GM23338 (cell line): ENCODE measurements around the gene SORL1. TPM values are rescaled to one million over a fixed set of nuclear protein-coding genes. Genes with fewer than 3 reads are reported as not detected.

ENCODE experiments used
- ATAC-seq: fragments of 200-7000 bp; cut with Tn5 transposase; 3 replicates; pipeline ENCODE4 v1.9.1; 2020
- DNase-seq: peaks from one replicate; pipeline ENCODE4 v3.0.0-alpha.2; 2015; ENCODE audit warnings: low spot score
- H2AFZ ChIP-seq: fragments of 200-600 bp; sonication (generic); 2 replicates; pipeline ENCODE4 v1.8.0; 2016; ENCODE audit warnings: antibody characterized with exemption, mild to moderate bottlenecking, moderate library complexity
- H3F3A ChIP-seq: fragments of 200-600 bp; sonication (generic); replicated peaks from 2 replicates; pipeline ENCODE4 v1.8.0; 2017; ENCODE audit warnings: antibody characterized with exemption, mixed run types, low read depth
- H3K27ac ChIP-seq: fragments of 200-600 bp; sonication (generic); 2 replicates; pipeline ENCODE4 v1.6.1; 2016; ENCODE audit warnings: low read depth
- H3K27me3 ChIP-seq: fragments of 200-600 bp; sonication (generic); 2 replicates; pipeline ENCODE4 v1.8.0; 2016; ENCODE audit warnings: mild to moderate bottlenecking, mixed run types, moderate library complexity; ENCODE audit not compliant: insufficient read depth
- H3K36me3 ChIP-seq: fragments of 200-600 bp; sonication (generic); 2 replicates; pipeline ENCODE4 v1.8.0; 2016; ENCODE audit warnings: mild to moderate bottlenecking; ENCODE audit not compliant: insufficient read depth
- H3K4me1 ChIP-seq: fragments of 200-600 bp; sonication (generic); 2 replicates; pipeline ENCODE4 v1.8.0; 2016; ENCODE audit warnings: mild to moderate bottlenecking, moderate library complexity; ENCODE audit not compliant: insufficient read depth
- H3K4me2 ChIP-seq: fragments of 200-600 bp; sonication (generic); 2 replicates; pipeline ENCODE4 v1.7.1; 2017; ENCODE audit warnings: mixed run types
- H3K4me3 ChIP-seq: fragments of 200-600 bp; sonication (generic); 2 replicates; pipeline ENCODE4 v1.6.1; 2016; ENCODE audit warnings: mixed run types
- H3K79me2 ChIP-seq: fragments of 200-600 bp; sonication (generic); replicated peaks from 2 replicates; pipeline ENCODE4 v1.8.0; 2017; ENCODE audit warnings: mild to moderate bottlenecking; ENCODE audit not compliant: insufficient read depth
- H3K9me2 ChIP-seq: fragments of 200-600 bp; sonication (generic); 2 replicates; pipeline ENCODE4 v1.8.0; 2017; ENCODE audit not compliant: insufficient read depth
- H4K20me1 ChIP-seq: fragments of 200-600 bp; sonication (generic); replicated peaks from 2 replicates; pipeline ENCODE4 v1.8.0; 2017; ENCODE audit warnings: mild to moderate bottlenecking; ENCODE audit not compliant: insufficient read depth
- H3K27ac Mint-ChIP-seq: 2 replicates; pipeline ENCODE4 v1.8.0; 2020; ENCODE audit warnings: inconsistent platforms, mild to moderate bottlenecking, moderate library complexity, mixed read lengths
- H3K27me3 Mint-ChIP-seq: 3 replicates; pipeline ENCODE4 v1.8.0; 2022; ENCODE audit warnings: low read depth, mild to moderate bottlenecking, moderate library complexity, mixed read lengths, inconsistent platforms; ENCODE audit not compliant: insufficient read depth, poor library complexity
- H3K36me3 Mint-ChIP-seq: 3 replicates; pipeline ENCODE4 v1.8.0; 2021; ENCODE audit warnings: low read depth, mild to moderate bottlenecking, inconsistent platforms, moderate library complexity, mixed read lengths
- H3K4me1 Mint-ChIP-seq: 3 replicates; pipeline ENCODE4 v1.8.0; 2020; ENCODE audit warnings: mild to moderate bottlenecking, inconsistent platforms, mixed read lengths
- H3K4me3 Mint-ChIP-seq: 3 replicates; pipeline ENCODE4 v1.8.0; 2021; ENCODE audit warnings: moderate library complexity, mild to moderate bottlenecking, inconsistent platforms, mixed read lengths
- H3K9me3 Mint-ChIP-seq: 3 replicates; pipeline ENCODE4 v1.8.0; 2020; ENCODE audit warnings: moderate library complexity, mild to moderate bottlenecking, inconsistent platforms, mixed read lengths
- CREB1 ChIP-seq: fragments of 250-450 bp; sonication (Bioruptor Pico); IDR thresholded peaks from 2 replicates; pipeline ENCODE4 v1.5.0; 2020; ENCODE audit warnings: low read depth, mild to moderate bottlenecking, moderate library complexity
- EZH2phosphoT487 ChIP-seq: fragments of 200-600 bp; sonication (generic); IDR thresholded peaks from one replicate; pipeline ENCODE4 v1.8.1; 2018; ENCODE audit warnings: antibody characterized with exemption; ENCODE audit not compliant: unreplicated experiment
- JUNB ChIP-seq: IDR thresholded peaks from one replicate; pipeline ENCODE4 v1.6.1; 2016; ENCODE audit warnings: antibody characterized with exemption; ENCODE audit not compliant: unreplicated experiment
- NANOG ChIP-seq: IDR thresholded peaks from 2 replicates; pipeline ENCODE4 v1.6.1; 2016; ENCODE audit warnings: antibody characterized with exemption, borderline replicate concordance
- POLR2AphosphoS5 ChIP-seq: IDR thresholded peaks from 2 replicates; pipeline ENCODE4 v1.6.1; 2016; ENCODE audit warnings: antibody characterized with exemption, low read depth
- ZNF114 ChIP-seq: fragments of 250-450 bp; sonication (Bioruptor Pico); IDR thresholded peaks from 2 replicates; pipeline ENCODE4 v1.5.0; 2020; ENCODE audit warnings: mild to moderate bottlenecking, moderate library complexity
- ZNF331 ChIP-seq: fragments of 250-450 bp; sonication (Bioruptor Pico); IDR thresholded peaks from 2 replicates; pipeline ENCODE4 v1.5.0; 2020; ENCODE audit warnings: low read depth, mild to moderate bottlenecking, moderate library complexity
- polyA plus RNA-seq: library from polyadenylated mRNA; unstranded; fragments of >200 nt; fragmentation: Nextera tagmentation; extraction: Ambion mirVana; gene quantifications from 2 replicates; pipeline ENCODE4 v1.2.1, GENCODE V29; 2016
- total RNA-seq: library from RNA; depleted of rRNA; stranded (reverse); fragments of >200 nt; shearing (Covaris generic); gene quantifications from 2 replicates; pipeline ENCODE4 v1.2.3, GENCODE V29; 2014
- TF ChIP-seq, protein P1 (sequence below), 2 experiments: fragments of 200-600 bp in 1 of 2; sonication (generic) in 1 of 2; conservative IDR thresholded peaks; 2 replicates each; pipeline versions ENCODE4 v1.5.1 to v1.6.1; 2016 to 2017; ENCODE audit warnings: antibody characterized with exemption in 2 of 2, low read depth in 2 of 2, mild to moderate bottlenecking in 2 of 2, moderate library complexity in 1 of 2
- TF ChIP-seq, protein P2 (sequence below): fragments of 250-450 bp; sonication (Bioruptor Pico); IDR thresholded peaks from 2 replicates; pipeline ENCODE4 v1.5.0; 2020; ENCODE audit warnings: mild to moderate bottlenecking, moderate library complexity

The SORL1 gene
- total and polyA plus RNA-seq, 2 experiments from 2014 or later, result 23.0 to 78.8 TPM

DNA sequence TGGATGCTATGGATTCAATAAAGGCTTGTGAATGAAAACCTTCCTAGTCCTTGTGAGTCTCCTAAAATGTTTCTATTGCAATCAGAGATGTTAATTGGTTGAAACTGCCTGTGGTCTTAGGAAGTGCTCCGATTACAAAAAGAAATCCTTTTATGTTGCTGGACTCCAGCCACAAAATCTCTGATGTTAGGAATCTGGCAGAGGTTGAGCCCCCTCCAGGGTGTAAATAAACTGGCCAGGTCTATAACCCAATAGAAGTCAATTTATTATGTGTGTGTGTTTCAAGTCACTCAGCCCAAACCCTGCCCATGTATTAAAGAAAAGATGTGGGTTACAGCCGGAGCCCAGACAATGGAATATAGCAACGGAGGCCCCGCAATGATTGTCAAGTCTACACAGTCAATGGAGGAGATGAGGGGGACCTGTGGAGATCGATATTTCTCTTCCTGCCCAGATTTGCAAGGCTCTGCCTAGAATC is 218.7 kb downstream of the SORL1 start (continued):
- TF ChIP-seq, protein P1, sequence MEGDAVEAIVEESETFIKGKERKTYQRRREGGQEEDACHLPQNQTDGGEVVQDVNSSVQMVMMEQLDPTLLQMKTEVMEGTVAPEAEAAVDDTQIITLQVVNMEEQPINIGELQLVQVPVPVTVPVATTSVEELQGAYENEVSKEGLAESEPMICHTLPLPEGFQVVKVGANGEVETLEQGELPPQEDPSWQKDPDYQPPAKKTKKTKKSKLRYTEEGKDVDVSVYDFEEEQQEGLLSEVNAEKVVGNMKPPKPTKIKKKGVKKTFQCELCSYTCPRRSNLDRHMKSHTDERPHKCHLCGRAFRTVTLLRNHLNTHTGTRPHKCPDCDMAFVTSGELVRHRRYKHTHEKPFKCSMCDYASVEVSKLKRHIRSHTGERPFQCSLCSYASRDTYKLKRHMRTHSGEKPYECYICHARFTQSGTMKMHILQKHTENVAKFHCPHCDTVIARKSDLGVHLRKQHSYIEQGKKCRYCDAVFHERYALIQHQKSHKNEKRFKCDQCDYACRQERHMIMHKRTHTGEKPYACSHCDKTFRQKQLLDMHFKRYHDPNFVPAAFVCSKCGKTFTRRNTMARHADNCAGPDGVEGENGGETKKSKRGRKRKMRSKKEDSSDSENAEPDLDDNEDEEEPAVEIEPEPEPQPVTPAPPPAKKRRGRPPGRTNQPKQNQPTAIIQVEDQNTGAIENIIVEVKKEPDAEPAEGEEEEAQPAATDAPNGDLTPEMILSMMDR (conservative IDR thresholded peaks at IDR 0.05; ENCODE audit: low read depth in 2 of 2), result no peak
- no peak for TF ChIP-seq JUNB
- no peak for TF ChIP-seq CREB1 (CRISPR knock-in tag)
- no peak for TF ChIP-seq POLR2AphosphoS5

DNA sequence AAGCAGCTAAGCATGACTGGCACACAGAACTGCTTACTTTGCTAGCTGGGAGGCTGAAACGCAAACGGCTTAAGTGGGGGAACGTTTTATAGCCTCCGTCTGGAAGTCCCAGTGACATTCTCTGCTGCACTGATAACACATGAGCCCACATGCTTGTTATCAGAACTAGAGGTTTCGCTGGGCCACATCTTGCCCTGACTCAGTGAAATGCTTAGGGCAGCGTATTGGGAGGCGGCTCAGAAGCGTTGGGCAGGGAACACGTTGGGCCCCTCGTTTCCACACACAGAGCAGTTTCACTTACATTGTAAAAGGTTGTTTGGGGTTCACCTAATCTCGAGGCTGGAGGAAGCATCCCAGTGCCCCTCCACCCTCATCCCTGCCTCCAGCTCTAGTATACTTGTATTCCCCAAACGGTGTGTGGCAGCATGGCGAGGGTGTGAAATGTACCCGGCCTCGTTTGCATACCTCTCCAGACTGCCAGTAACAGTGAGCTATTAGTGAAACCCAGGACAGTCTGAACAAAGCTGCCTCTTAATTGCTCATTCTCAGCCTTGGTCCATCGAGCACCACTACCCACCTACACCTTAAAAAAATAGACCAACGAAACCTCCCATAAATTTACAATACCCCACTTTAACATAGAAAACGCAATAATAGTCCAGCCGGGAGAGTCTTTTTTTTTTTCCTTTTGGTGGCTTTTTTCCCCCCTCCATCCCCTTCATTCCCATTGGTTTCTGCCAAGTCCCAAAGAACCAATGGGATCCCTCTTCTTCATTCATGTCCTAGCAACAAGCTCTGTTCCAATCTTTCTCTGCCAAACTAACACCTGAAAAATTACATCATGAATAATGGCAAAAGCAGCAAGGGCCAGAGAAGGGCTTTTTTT is 219.4 kb downstream of the SORL1 start:
- no peaks in the 10 kb centered on the region for H3K79me2 ChIP-seq
- no peak overlapping the region for H3K27ac ChIP-seq
- TF ChIP-seq ZNF331 (no peak), ZNF114 (no peak), NANOG (no peak), EZH2phosphoT487 (no peak)
- TF ChIP-seq, protein P2, sequence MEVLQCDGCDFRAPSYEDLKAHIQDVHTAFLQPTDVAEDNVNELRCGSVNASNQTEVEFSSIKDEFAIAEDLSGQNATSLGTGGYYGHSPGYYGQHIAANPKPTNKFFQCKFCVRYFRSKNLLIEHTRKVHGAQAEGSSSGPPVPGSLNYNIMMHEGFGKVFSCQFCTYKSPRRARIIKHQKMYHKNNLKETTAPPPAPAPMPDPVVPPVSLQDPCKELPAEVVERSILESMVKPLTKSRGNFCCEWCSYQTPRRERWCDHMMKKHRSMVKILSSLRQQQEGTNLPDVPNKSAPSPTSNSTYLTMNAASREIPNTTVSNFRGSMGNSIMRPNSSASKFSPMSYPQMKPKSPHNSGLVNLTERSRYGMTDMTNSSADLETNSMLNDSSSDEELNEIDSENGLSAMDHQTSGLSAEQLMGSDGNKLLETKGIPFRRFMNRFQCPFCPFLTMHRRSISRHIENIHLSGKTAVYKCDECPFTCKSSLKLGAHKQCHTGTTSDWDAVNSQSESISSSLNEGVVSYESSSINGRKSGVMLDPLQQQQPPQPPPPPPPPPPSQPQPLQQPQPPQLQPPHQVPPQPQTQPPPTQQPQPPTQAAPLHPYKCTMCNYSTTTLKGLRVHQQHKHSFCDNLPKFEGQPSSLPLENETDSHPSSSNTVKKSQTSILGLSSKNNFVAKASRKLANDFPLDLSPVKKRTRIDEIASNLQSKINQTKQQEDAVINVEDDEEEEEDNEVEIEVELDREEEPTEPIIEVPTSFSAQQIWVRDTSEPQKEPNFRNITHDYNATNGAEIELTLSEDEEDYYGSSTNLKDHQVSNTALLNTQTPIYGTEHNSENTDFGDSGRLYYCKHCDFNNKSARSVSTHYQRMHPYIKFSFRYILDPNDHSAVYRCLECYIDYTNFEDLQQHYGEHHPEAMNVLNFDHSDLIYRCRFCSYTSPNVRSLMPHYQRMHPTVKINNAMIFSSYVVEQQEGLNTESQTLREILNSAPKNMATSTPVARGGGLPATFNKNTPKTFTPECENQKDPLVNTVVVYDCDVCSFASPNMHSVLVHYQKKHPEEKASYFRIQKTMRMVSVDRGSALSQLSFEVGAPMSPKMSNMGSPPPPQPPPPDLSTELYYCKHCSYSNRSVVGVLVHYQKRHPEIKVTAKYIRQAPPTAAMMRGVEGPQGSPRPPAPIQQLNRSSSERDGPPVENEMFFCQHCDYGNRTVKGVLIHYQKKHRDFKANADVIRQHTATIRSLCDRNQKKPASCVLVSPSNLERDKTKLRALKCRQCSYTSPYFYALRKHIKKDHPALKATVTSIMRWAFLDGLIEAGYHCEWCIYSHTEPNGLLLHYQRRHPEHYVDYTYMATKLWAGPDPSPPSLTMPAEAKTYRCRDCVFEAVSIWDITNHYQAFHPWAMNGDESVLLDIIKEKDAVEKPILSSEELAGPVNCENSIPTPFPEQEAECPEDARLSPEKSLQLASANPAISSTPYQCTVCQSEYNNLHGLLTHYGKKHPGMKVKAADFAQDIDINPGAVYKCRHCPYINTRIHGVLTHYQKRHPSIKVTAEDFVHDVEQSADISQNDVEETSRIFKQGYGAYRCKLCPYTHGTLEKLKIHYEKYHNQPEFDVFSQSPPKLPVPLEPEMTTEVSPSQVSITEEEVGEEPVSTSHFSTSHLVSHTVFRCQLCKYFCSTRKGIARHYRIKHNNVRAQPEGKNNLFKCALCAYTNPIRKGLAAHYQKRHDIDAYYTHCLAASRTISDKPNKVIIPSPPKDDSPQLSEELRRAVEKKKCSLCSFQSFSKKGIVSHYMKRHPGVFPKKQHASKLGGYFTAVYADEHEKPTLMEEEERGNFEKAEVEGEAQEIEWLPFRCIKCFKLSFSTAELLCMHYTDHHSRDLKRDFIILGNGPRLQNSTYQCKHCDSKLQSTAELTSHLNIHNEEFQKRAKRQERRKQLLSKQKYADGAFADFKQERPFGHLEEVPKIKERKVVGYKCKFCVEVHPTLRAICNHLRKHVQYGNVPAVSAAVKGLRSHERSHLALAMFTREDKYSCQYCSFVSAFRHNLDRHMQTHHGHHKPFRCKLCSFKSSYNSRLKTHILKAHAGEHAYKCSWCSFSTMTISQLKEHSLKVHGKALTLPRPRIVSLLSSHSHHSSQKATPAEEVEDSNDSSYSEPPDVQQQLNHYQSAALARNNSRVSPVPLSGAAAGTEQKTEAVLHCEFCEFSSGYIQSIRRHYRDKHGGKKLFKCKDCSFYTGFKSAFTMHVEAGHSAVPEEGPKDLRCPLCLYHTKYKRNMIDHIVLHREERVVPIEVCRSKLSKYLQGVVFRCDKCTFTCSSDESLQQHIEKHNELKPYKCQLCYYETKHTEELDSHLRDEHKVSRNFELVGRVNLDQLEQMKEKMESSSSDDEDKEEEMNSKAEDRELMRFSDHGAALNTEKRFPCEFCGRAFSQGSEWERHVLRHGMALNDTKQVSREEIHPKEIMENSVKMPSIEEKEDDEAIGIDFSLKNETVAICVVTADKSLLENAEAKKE, result no peak
- TF ChIP-seq, protein P1 (conservative IDR thresholded peaks at IDR 0.05; ENCODE audit: low read depth in 2 of 2), result no peak
- no peak overlapping the region for H3K4me3 ChIP-seq
- H3K4me2 ChIP-seq, result no peak overlapping the region
- H4K20me1 ChIP-seq, result no peaks in the 10 kb centered on the region
- H2AFZ ChIP-seq, result peak overlapping the region; percentile 87; the same call in 1 of the 2 replicates
- no peaks in the 10 kb centered on the region; the same call in 1 of the 2 replicates for H3K4me1 ChIP-seq
- no peaks in the 10 kb centered on the region for H3K36me3 ChIP-seq
- ATAC-seq, result peak; percentile 58
- DNase-seq, result no peak
- no peaks in the 10 kb centered on the region for H3F3A ChIP-seq
- H3K27ac Mint-ChIP-seq, result no peak overlapping the region
- no peak overlapping the region for H3K4me3 Mint-ChIP-seq
- peaks cover 10% of the 10 kb centered on the region; the same call in 1 of the 2 replicates for H3K9me2 ChIP-seq
- H3K36me3 Mint-ChIP-seq, result no peaks in the 10 kb centered on the region; the same call in 2 of the 3 replicates
- no peaks in the 10 kb centered on the region for H3K9me3 Mint-ChIP-seq
- peaks cover 23% of the 10 kb centered on the region for H3K4me1 Mint-ChIP-seq
- no peaks in the 10 kb centered on the region for H3K27me3 ChIP-seq
- H3K27me3 Mint-ChIP-seq, result peaks cover 2% of the 10 kb centered on the region
